MCF 10A (cell line): ENCODE measurements around the gene ARHGEF33. TPM values are rescaled to one million over a fixed set of nuclear protein-coding genes. Genes with fewer than 3 reads are reported as not detected.

Experiments
- BruUV-seq: library from RNA; stranded (reverse); fragments of 400-500 nt; replicated peaks from 2 replicates; lab custom pipeline; 2021; lab: Mats Ljungman, UMichigan
- CTCF ChIA-PET: fragments of 300-600 bp; sonication (Branson Sonifier 250); formaldehyde crosslinking; extraction: SDS; loops from one replicate; lab custom pipeline; 2021; ENCODE audit warnings: antibody characterized with exemption, inconsistent platforms; lab: Yijun Ruan, JAX
- POLR2A ChIA-PET: fragments of 300-600, 350-650 bp; sonication (Branson Sonifier 250); formaldehyde crosslinking; extraction: SDS; loops from one replicate; lab custom pipeline; 2020; ENCODE audit warnings: antibody characterized with exemption, inconsistent platforms; lab: Yijun Ruan, JAX
- DNase-seq: peaks from one replicate; pipeline ENCODE4 v3.0.0-alpha.2; 2018; ENCODE audit not compliant: unreplicated experiment
- H3K27ac Mint-ChIP-seq: one replicate; pipeline ENCODE4 v1.8.0; 2022; ENCODE audit warnings: mild to moderate bottlenecking, low read depth, mixed read lengths; ENCODE audit not compliant: unreplicated experiment
- H3K27me3 Mint-ChIP-seq: one replicate; pipeline ENCODE4 v1.8.0; 2022; ENCODE audit warnings: mixed read lengths; ENCODE audit not compliant: insufficient read depth, unreplicated experiment
- H3K36me3 Mint-ChIP-seq: one replicate; pipeline ENCODE4 v1.8.0; 2022; ENCODE audit warnings: mild to moderate bottlenecking, moderate library complexity, mixed read lengths; ENCODE audit not compliant: insufficient read depth, unreplicated experiment
- H3K4me1 Mint-ChIP-seq: one replicate; pipeline ENCODE4 v1.8.0; 2022; ENCODE audit warnings: mixed read lengths; ENCODE audit not compliant: insufficient read depth, unreplicated experiment
- H3K4me3 Mint-ChIP-seq: one replicate; pipeline ENCODE4 v1.8.0; 2022; ENCODE audit warnings: mild to moderate bottlenecking, moderate library complexity, mixed read lengths; ENCODE audit not compliant: unreplicated experiment
- H3K9me3 Mint-ChIP-seq: one replicate; pipeline ENCODE4 v1.8.0; 2022; ENCODE audit warnings: mixed read lengths; ENCODE audit not compliant: unreplicated experiment
- CTCF ChIP-seq: fragments of 200-600 bp; IDR thresholded peaks from one replicate; pipeline ENCODE4 v1.8.0; 2022; ENCODE audit warnings: antibody characterized with exemption, mild to moderate bottlenecking; ENCODE audit not compliant: unreplicated experiment
- intact Hi-C: fragments of 100-400 bp; cut with micrococcal nuclease; formaldehyde crosslinking; loops from 2 replicates; pipeline ENCODE4 v1.14.1; 2022
- total RNA-seq: library from RNA; stranded (reverse); gene quantifications from 2 replicates; pipeline ENCODE4 v1.2.3, GENCODE V29; 2022

The ARHGEF33 gene
- total RNA-seq, 1 experiment from 2014 or later: 0.07 TPM

- DNase-seq: no peak
- no TSS peak for BruUV-seq
- ChIA-PET CTCF (interaction anchor here (0.6 to 6.1 kb wide), 5 partner anchors 9 to 539 kb away, joined by 3 to 94 read pairs (median 4); no protein-coding TSS in a partner anchor), POLR2A (interaction anchor here (0.7 kb wide), 1 partner anchor 1876 kb away, joined by 3 read pairs; no protein-coding TSS in a partner anchor)
- no peaks in the 10 kb centered on the region for H3K36me3 Mint-ChIP-seq
- H3K27ac Mint-ChIP-seq: no peak overlapping the region
- no peak overlapping the region for H3K4me3 Mint-ChIP-seq
- intact Hi-C loops: loop anchor here (5.0 kb wide), 2 partner anchors 108 to 783 kb away; no protein-coding TSS in a partner anchor
- H3K9me3 Mint-ChIP-seq: no peaks in the 10 kb centered on the region
- no peaks in the 10 kb centered on the region for H3K27me3 Mint-ChIP-seq
- peaks cover 8% of the 10 kb centered on the region for H3K4me1 Mint-ChIP-seq
- TF ChIP-seq CTCF: no peak
Observed at GRCh38 chr2:38948995-38949394, 59.3 kb downstream of the ARHGEF33 start.

GRCh38 chr2:38951766-38952165 is 62.1 kb downstream of the ARHGEF33 start:
- DNase-seq: no peak
- no peak for TF ChIP-seq CTCF
- no peak overlapping the region for H3K4me3 Mint-ChIP-seq
- ChIA-PET CTCF (interaction anchor here (0.7 to 1.3 kb wide), 3 partner anchors 19 to 278 kb away, joined by 3 to 5 read pairs (median 3); no protein-coding TSS in a partner anchor), POLR2A (no interaction called here)
- BruUV-seq: no TSS peak
- no peaks in the 10 kb centered on the region for H3K36me3 Mint-ChIP-seq
- H3K4me1 Mint-ChIP-seq: peaks cover 8% of the 10 kb centered on the region
- no peaks in the 10 kb centered on the region for H3K9me3 Mint-ChIP-seq
- intact Hi-C loops: no loop called here
- no peaks in the 10 kb centered on the region for H3K27me3 Mint-ChIP-seq
- no peak overlapping the region for H3K27ac Mint-ChIP-seq

GRCh38 chr2:38957972-38958371 is 68.3 kb downstream of the ARHGEF33 start:
- H3K36me3 Mint-ChIP-seq: no peaks in the 10 kb centered on the region
- H3K27me3 Mint-ChIP-seq: no peaks in the 10 kb centered on the region
- intact Hi-C loops: no loop called here
- DNase-seq: no peak
- POLR2A ChIA-PET: no interaction called here
- no peak overlapping the region for H3K4me3 Mint-ChIP-seq
- TF ChIP-seq CTCF: no peak
- H3K4me1 Mint-ChIP-seq: no peaks in the 10 kb centered on the region
- H3K9me3 Mint-ChIP-seq: no peaks in the 10 kb centered on the region
- CTCF ChIA-PET: interaction anchor here (1.1 to 1.8 kb wide), 2 partner anchors 10 to 62 kb away, joined by 5 to 13 read pairs; no protein-coding TSS in a partner anchor
- no peak overlapping the region for H3K27ac Mint-ChIP-seq
- no TSS peak for BruUV-seq

GRCh38 chr2:38959466-38959865 is 69.8 kb downstream of the ARHGEF33 start:
- H3K27ac Mint-ChIP-seq: no peak overlapping the region
- no peaks in the 10 kb centered on the region for H3K36me3 Mint-ChIP-seq
- intact Hi-C loops: no loop called here
- no peak for TF ChIP-seq CTCF
- no peak overlapping the region for H3K4me3 Mint-ChIP-seq
- ChIA-PET POLR2A (no interaction called here), CTCF (interaction anchor here (1.4 kb wide), 2 partner anchors 12 to 377 kb away, joined by 3 to 7 read pairs; no protein-coding TSS in a partner anchor)
- no peak for DNase-seq
- H3K9me3 Mint-ChIP-seq: no peaks in the 10 kb centered on the region
- no peaks in the 10 kb centered on the region for H3K27me3 Mint-ChIP-seq
- H3K4me1 Mint-ChIP-seq: no peaks in the 10 kb centered on the region
- BruUV-seq: no TSS peak
